ENCODE measurements around the gene MRAP2. TPM values are rescaled to one million over a fixed set of nuclear protein-coding genes. Genes with fewer than 3 reads are reported as not detected.
"Not testable (repeated sequence)": the region's sequence is repeated elsewhere in the genome, so short reads cannot be mapped to it uniquely, and the experiment has no call there.

Gene MRAP2
- total and polyA plus RNA-seq, 2 experiments from 2014 or later = 6.1 to 13.5 TPM

GRCh38 chr6:84129588-84129987 is 96.0 kb downstream of the MRAP2 start:
- H3K9me2 ChIP-seq (ENCODE audit: insufficient read depth) = not testable (repeated sequence)

GRCh38 chr6:84133385-84133784 is 99.8 kb downstream of the MRAP2 start:
- not testable (repeated sequence) for DNase-seq (ENCODE audit: low spot score); H3K4me1 Mint-ChIP-seq; H3K27ac ChIP-seq (ENCODE audit: low read depth); H3K27me3 ChIP-seq (ENCODE audit: insufficient read depth); H3K4me2 ChIP-seq; H3K4me3 ChIP-seq; ATAC-seq; H3F3A ChIP-seq (replicated peaks; ENCODE audit: low read depth); H3K4me3 Mint-ChIP-seq; H3K27me3 Mint-ChIP-seq (ENCODE audit: insufficient read depth, low read depth, poor library complexity); H3K36me3 ChIP-seq (ENCODE audit: insufficient read depth); H3K27ac Mint-ChIP-seq; H4K20me1 ChIP-seq (replicated peaks; ENCODE audit: insufficient read depth); H3K4me1 ChIP-seq (ENCODE audit: insufficient read depth); H2AFZ ChIP-seq; H3K9me2 ChIP-seq (ENCODE audit: insufficient read depth); H3K79me2 ChIP-seq (replicated peaks; ENCODE audit: insufficient read depth)
- Mint-ChIP-seq H3K9me3 (peaks cover 30% of the 10 kb centered on the region), H3K36me3 (ENCODE audit: low read depth) (peaks cover 53% of the 10 kb centered on the region)

More at GRCh38 chr6:84129588-84129987, 96.0 kb downstream of the MRAP2 start:
- not testable (repeated sequence) for H2AFZ ChIP-seq; H3K27ac Mint-ChIP-seq; H3F3A ChIP-seq (replicated peaks; ENCODE audit: low read depth); H3K27me3 ChIP-seq (ENCODE audit: insufficient read depth); H3K27ac ChIP-seq (ENCODE audit: low read depth); H3K4me1 Mint-ChIP-seq; H3K79me2 ChIP-seq (replicated peaks; ENCODE audit: insufficient read depth); H3K4me2 ChIP-seq; H3K27me3 Mint-ChIP-seq (ENCODE audit: insufficient read depth, low read depth, poor library complexity); ATAC-seq; H3K4me3 Mint-ChIP-seq; H3K4me1 ChIP-seq (ENCODE audit: insufficient read depth); H3K36me3 ChIP-seq (ENCODE audit: insufficient read depth); H4K20me1 ChIP-seq (replicated peaks; ENCODE audit: insufficient read depth); H3K4me3 ChIP-seq; DNase-seq (ENCODE audit: low spot score)
- Mint-ChIP-seq H3K9me3 (peaks cover 27% of the 10 kb centered on the region), H3K36me3 (ENCODE audit: low read depth) (peaks cover 50% of the 10 kb centered on the region)

- Mint-ChIP-seq H3K27me3 (ENCODE audit: insufficient read depth, low read depth, poor library complexity) (no peaks in the 10 kb centered on the region), H3K27ac (no peak overlapping the region), H3K36me3 (ENCODE audit: low read depth) (peaks cover 53% of the 10 kb centered on the region), H3K9me3 (peaks cover 30% of the 10 kb centered on the region), H3K4me3 (no peak overlapping the region), H3K4me1 (peaks cover 8% of the 10 kb centered on the region; the same call in 2 of the 3 replicates)
- no peak overlapping the region for H2AFZ ChIP-seq
- peaks cover 6% of the 10 kb centered on the region; the same call in 1 of the 2 replicates for H3K36me3 ChIP-seq (ENCODE audit: insufficient read depth)
- no peak overlapping the region for H3K4me3 ChIP-seq
- DNase-seq (ENCODE audit: low spot score) (no peak), ATAC-seq (no peak)
- no peak overlapping the region for H3K4me2 ChIP-seq
- peaks cover 7% of the 10 kb centered on the region; the same call in 1 of the 2 replicates for H3K4me1 ChIP-seq (ENCODE audit: insufficient read depth)
- H3F3A ChIP-seq (replicated peaks; ENCODE audit: low read depth) = no peaks in the 10 kb centered on the region
- no peaks in the 10 kb centered on the region for H3K27me3 ChIP-seq (ENCODE audit: insufficient read depth)
- H3K79me2 ChIP-seq (replicated peaks; ENCODE audit: insufficient read depth) = no peaks in the 10 kb centered on the region
- no peaks in the 10 kb centered on the region for H3K9me2 ChIP-seq (ENCODE audit: insufficient read depth)
- no peaks in the 10 kb centered on the region for H4K20me1 ChIP-seq (replicated peaks; ENCODE audit: insufficient read depth)
- no peak overlapping the region for H3K27ac ChIP-seq (ENCODE audit: low read depth)
- TF ChIP-seq ZNF114 (CRISPR knock-in tag; IDR thresholded peaks at IDR 0.05) = no peak
- TF ChIP-seq EZH2 (IDR thresholded peaks at IDR 0.05; ENCODE audit: low read depth, unreplicated experiment) = no peak
- TF ChIP-seq ZNF462 (CRISPR knock-in tag; IDR thresholded peaks at IDR 0.05) = no peak
- TF ChIP-seq POLR2AphosphoS5 (IDR thresholded peaks at IDR 0.05; ENCODE audit: low read depth) = no peak
- TF ChIP-seq NANOG (IDR thresholded peaks at IDR 0.05; ENCODE audit: borderline replicate concordance) = no peak
- TF ChIP-seq REST (IDR thresholded peaks at IDR 0.05; ENCODE audit: unreplicated experiment) = no peak
- no peak for TF ChIP-seq CREB1 (CRISPR knock-in tag; IDR thresholded peaks at IDR 0.05; ENCODE audit: low read depth)
These were observed 101.7 kb downstream of the MRAP2 start for GRCh38 chr6:84135291-84135690.

Measured in GM23338 (cell line).